K562 (cell line): Measurements from ENCODE around the gene APOBEC3A. TPM values are rescaled to one million over a fixed set of nuclear protein-coding genes. Genes with fewer than 3 reads are reported as not detected.

Experiments used
- ATAC-seq: fragments of 200-7000 bp; cut with Tn5 transposase; 3 replicates; pipeline ENCODE4 v1.9.1; 2020; ENCODE audit warnings: moderate library complexity
- BruUV-seq: library from RNA; stranded (reverse); fragments of 400-500 nt; replicated peaks from 2 replicates; lab custom pipeline; 2021; lab: Mats Ljungman, UMichigan
- CTCF ChIA-PET: fragments of 300-600 bp; formaldehyde crosslinking; extraction: SDS; loops from one replicate; lab custom pipeline; 2021; ENCODE audit warnings: low intra/inter-chr PET ratio; lab: Yijun Ruan, JAX
- POLR2A ChIA-PET: fragments of 300-600, 350-650 bp; sonication (Branson Sonifier 250); formaldehyde crosslinking; extraction: SDS; loops from one replicate; lab custom pipeline; 2021; ENCODE audit warnings: antibody characterized with exemption, inconsistent platforms; lab: Yijun Ruan, JAX
- DNase-seq, 4 experiments: peaks; one replicate each; pipeline versions ENCODE4 v3.0.0 to v3.0.0-alpha.2; 2011 to 2018; ENCODE audit warnings: low spot score in 3 of 4, mixed read lengths in 3 of 4; ENCODE audit errors: extremely low read depth in 1 of 4
- FAIRE-seq: peaks from 2 replicates; lab custom pipeline; 2011; peaks lifted over from hg19 to GRCh38; lab: Jason Lieb, UNC
- H2AFZ ChIP-seq: 2 replicates; pipeline ENCODE4 v1.6.0; 2011; ENCODE audit warnings: low read depth, low read length, control low read depth, inconsistent platforms
- H3K27ac ChIP-seq: fragments of 200-600 bp; 3 replicates; pipeline ENCODE4 v1.8.0; 2011; ENCODE audit warnings: low read depth, mild to moderate bottlenecking, control low read depth, inconsistent platforms, low read length, moderate library complexity, mixed read lengths; ENCODE audit errors: extremely low read depth
- H3K27me3 ChIP-seq, 2 experiments: fragments of 300-600 bp in 1 of 2; 2 replicates in 1 of 2; 3 replicates in 1 of 2; pipeline versions ENCODE4 v1.6.0 to v1.8.0; 2011; ENCODE audit warnings: inconsistent platforms in 2 of 2, low read length in 2 of 2, mild to moderate bottlenecking in 1 of 2, mixed read lengths in 1 of 2, moderate library complexity in 1 of 2; ENCODE audit not compliant: control insufficient read depth in 2 of 2, insufficient read depth in 2 of 2
- H3K36me3 ChIP-seq: fragments of 300-600 bp; 3 replicates; pipeline ENCODE4 v1.8.0; 2011; ENCODE audit warnings: mild to moderate bottlenecking, low read length, inconsistent platforms; ENCODE audit not compliant: control insufficient read depth, insufficient read depth
- H3K4me1 ChIP-seq, 2 experiments: fragments of 200-600 bp in 1 of 2; replicated peaks in 1 of 2; 2 replicates in 1 of 2; 3 replicates in 1 of 2; pipeline versions ENCODE4 v1.5.1 to v1.8.0; 2011; ENCODE audit warnings: inconsistent platforms in 2 of 2, low read length in 2 of 2, mild to moderate bottlenecking in 1 of 2, mixed read lengths in 1 of 2, moderate library complexity in 1 of 2; ENCODE audit not compliant: control insufficient read depth in 2 of 2, insufficient read depth in 2 of 2
- H3K4me2 ChIP-seq: 2 replicates; pipeline ENCODE4 v1.6.1; 2011; ENCODE audit warnings: low read length, control low read depth, inconsistent platforms, mixed read lengths; ENCODE audit not compliant: insufficient read depth
- H3K4me3 ChIP-seq: fragments of 200-600 bp; sonication (generic), shearing (Covaris generic); 2 replicates; pipeline ENCODE4 v1.5.1; 2016; ENCODE audit warnings: control low read depth, inconsistent platforms
- H3K79me2 ChIP-seq: fragments of 200-600 bp; 3 replicates; pipeline ENCODE4 v1.8.0; 2011; ENCODE audit warnings: low read length, inconsistent platforms; ENCODE audit not compliant: control insufficient read depth, insufficient read depth
- H3K9ac ChIP-seq, 2 experiments: 2 replicates each; pipeline versions ENCODE4 v1.6.0 to v1.6.1; 2011; ENCODE audit warnings: low read depth in 2 of 2, low read length in 2 of 2, control low read depth in 1 of 2, inconsistent platforms in 1 of 2, mild to moderate bottlenecking in 1 of 2, mixed read lengths in 1 of 2; ENCODE audit not compliant: insufficient read depth in 1 of 2
- H3K9me1 ChIP-seq: one replicate; pipeline ENCODE4 v1.6.0; 2011; ENCODE audit warnings: inconsistent platforms, mild to moderate bottlenecking, low read length, moderate library complexity; ENCODE audit not compliant: control insufficient read depth, insufficient read depth
- H3K9me3 ChIP-seq: replicated peaks from 2 replicates; pipeline ENCODE4 v1.5.1; 2011; ENCODE audit warnings: low read depth, low read length, inconsistent platforms; ENCODE audit not compliant: control insufficient read depth, insufficient read depth
- H4K20me1 ChIP-seq: replicated peaks from 2 replicates; pipeline ENCODE4 v1.6.1; 2011; ENCODE audit warnings: low read length, inconsistent platforms, mixed read lengths; ENCODE audit not compliant: control insufficient read depth, insufficient read depth
- ADNP ChIP-seq: fragments of 200-800 bp; sonication (Bioruptor generic); IDR thresholded peaks from 2 replicates; pipeline ENCODE4 v1.6.1; 2016; ENCODE audit warnings: missing genetic modification characterization, missing compliant biosample characterization
- CBX3 ChIP-seq, 2 experiments: IDR thresholded peaks; 1 replicate in 1 of 2; 2 replicates in 1 of 2; pipeline ENCODE4 v1.6.1; 2012; ENCODE audit warnings: inconsistent platforms in 2 of 2, low read length in 2 of 2, borderline replicate concordance in 1 of 2, control low read depth in 1 of 2
- ELK3 ChIP-seq: fragments of 450-650 bp; formaldehyde crosslinking; IDR thresholded peaks from 2 replicates; pipeline ENCODE4 v1.4.0; 2020; ENCODE audit warnings: mild to moderate bottlenecking
- GMEB1 ChIP-seq: fragments of 250-450 bp; sonication (Bioruptor Pico); IDR thresholded peaks from 2 replicates; pipeline ENCODE4 v1.4.0; 2020; ENCODE audit warnings: mild to moderate bottlenecking
- HINFP ChIP-seq: fragments of 450-650 bp; conservative IDR thresholded peaks from 2 replicates; pipeline ENCODE4 v1.6.1; 2016; ENCODE audit warnings: missing genetic modification characterization, low read depth, mild to moderate bottlenecking, control low read depth, missing compliant biosample characterization
- HNRNPK ChIP-seq: fragments of 200-400 bp; formaldehyde crosslinking; IDR thresholded peaks from one replicate; pipeline ENCODE4 v1.6.1; 2018; ENCODE audit warnings: mild to moderate bottlenecking, low read depth, low read length; ENCODE audit not compliant: poor library complexity, severe bottlenecking
- IRF1 ChIP-seq: sonication (generic); formaldehyde crosslinking; IDR thresholded peaks from 2 replicates; pipeline ENCODE4 v1.8.0; 2022; ENCODE audit warnings: missing genetic modification reagents, mild to moderate bottlenecking, borderline replicate concordance
- RAD21 ChIP-seq, 2 experiments: fragments of 250-450 bp in 1 of 2; fragments of 450-650 bp in 1 of 2; sonication (Bioruptor Pico) in 1 of 2; formaldehyde crosslinking in 1 of 2; IDR thresholded peaks in 1 of 2; conservative IDR thresholded peaks in 1 of 2; 2 replicates each; pipeline versions ENCODE4 v1.4.0 to v1.8.0; 2020 to 2022; ENCODE audit warnings: mild to moderate bottlenecking in 2 of 2, moderate library complexity in 1 of 2
- RFX7 ChIP-seq: fragments of 250-450 bp; sonication (Bioruptor Pico); IDR thresholded peaks from 2 replicates; pipeline ENCODE4 v1.5.1; 2021; ENCODE audit warnings: mild to moderate bottlenecking
- SIN3A ChIP-seq, 2 experiments: fragments of 150-350 bp in 1 of 2; IDR thresholded peaks; 2 replicates each; pipeline ENCODE4 v1.6.1; 2011 to 2016; ENCODE audit warnings: borderline replicate concordance in 2 of 2, low read depth in 2 of 2, low read length in 2 of 2, mild to moderate bottlenecking in 2 of 2, moderate library complexity in 2 of 2; ENCODE audit not compliant: control insufficient read depth in 1 of 2
- TBL1XR1 ChIP-seq, 2 experiments: IDR thresholded peaks; 2 replicates each; pipeline ENCODE4 v1.6.1; 2012; ENCODE audit warnings: improper control_type of control experiment in 2 of 2, low read length in 2 of 2, mild to moderate bottlenecking in 1 of 2
- ZNF324 ChIP-seq: fragments of 250-450 bp; sonication (Bioruptor Pico); IDR thresholded peaks from 2 replicates; pipeline ENCODE4 v1.4.0; 2020; ENCODE audit warnings: mild to moderate bottlenecking
- ZNF583 ChIP-seq: fragments of 250-450 bp; sonication (Bioruptor Pico); IDR thresholded peaks from 2 replicates; pipeline ENCODE4 v1.4.0; 2020
- ZNF707 ChIP-seq: fragments of 250-450 bp; sonication (Bioruptor Pico); conservative IDR thresholded peaks from 2 replicates; pipeline ENCODE4 v1.8.0; 2022; ENCODE audit warnings: inconsistent platforms, mild to moderate bottlenecking, moderate library complexity
- WGBS: fragments of 100-300 bp; shearing (Covaris generic); methylation state at CpG from one replicate; pipeline ENCODE4 v1.1.6; 2016; ENCODE audit warnings: low coverage, mixed read lengths; ENCODE audit not compliant: insufficient coverage; ENCODE audit errors: missing lambda C conversion rate; 5-methylcytosine and 5-hydroxymethylcytosine counted together
- in situ Hi-C: fragments of 300-500 bp; cut with MboI; formaldehyde crosslinking; loops from 4 replicates; pipeline ENCODE4 v1.15.0; 2018; ENCODE audit warnings: inconsistent platforms, mixed read lengths
- intact Hi-C: fragments of 100-400 bp; cut with micrococcal nuclease; formaldehyde crosslinking; loops from 2 replicates; pipeline ENCODE4 v1.14.2; 2022
- polyA plus RNA-seq, 8 experiments: library from polyadenylated mRNA; depleted of rRNA in 4 of 8; stranded (reverse) in 5 of 8; unstranded in 3 of 8; fragments of >200 nt; fragmentation: Nextera tagmentation in 2 of 8; fragmentation: Illumina TruSeq in 1 of 8; extraction: Ambion mirVana in 2 of 8; extraction: Trizol in 1 of 8; gene quantifications; 2 replicates each; pipeline versions ENCODE4 v1.2.1 to v1.2.3, GENCODE V29; 2011 to 2014; ENCODE audit warnings: inconsistent platforms in 1 of 8, missing spikeins in 1 of 8
- total RNA-seq, 7 experiments: library from RNA; depleted of rRNA in 6 of 7; stranded (reverse); fragments of >200 nt in 6 of 7; fragmentation: Illumina TruSeq in 2 of 7; extraction: Trizol in 2 of 7; gene quantifications; 2 replicates each; pipeline versions ENCODE4 v1.2.1 to v1.2.3, GENCODE V29; 2011 to 2021; ENCODE audit warnings: low replicate concordance in 1 of 7

APOBEC3A gene
- total and polyA plus RNA-seq, 9 of the 15 experiments (the other 6 are each of a cell fraction or from before 2014, with no cell fraction given): 0.04 TPM; not detected in 8

- TF ChIP-seq RFX7 (CRISPR knock-in tag) (no peak), GMEB1 (CRISPR knock-in tag) (no peak), ZNF707 (no peak)
Measured at GRCh38 chr22:38946771-38947170, 10.6 kb upstream of the APOBEC3A start (continued).

GRCh38 chr22:38947321-38948140, 9.9 kb upstream of the APOBEC3A start:
- Histone ChIP-seq H3K4me2 (no peak overlapping the region), H3K4me3 (no peak overlapping the region), H3K9me1 (no peaks in the 10 kb centered on the region), H3K4me1 (peaks cover 5 to 14% of the 10 kb centered on the region in 2 experiments; a peak in 4 of 5 replicates), H3K27me3 (peaks cover 15 to 42% of the 10 kb centered on the region in 2 experiments), H3K27ac (no peak overlapping the region), H3K36me3 (no peaks in the 10 kb centered on the region), H3K9me3 (no peaks in the 10 kb centered on the region), H3K9ac (no peak overlapping the region), H4K20me1 (0 out of 2 replicates have a peak, but pooled peaks cover 4% of the 10 kb centered on the region), H2AFZ (no peak overlapping the region), H3K79me2 (no peaks in the 10 kb centered on the region)
- ChIA-PET POLR2A (no interaction called here), CTCF (no interaction called here)
- no peak for FAIRE-seq
- intact Hi-C loops (no loop called here), in situ Hi-C loops (no loop called here)
- BruUV-seq: no TSS peak
- WGBS: 2% methylated on average over 13 of the region's 14 CpGs
- no peak for DNase-seq
- no peak for ATAC-seq
- TF ChIP-seq ZNF324 (no peak), CBX3 (IDR thresholded peaks at IDR 0.05; ENCODE audit: borderline replicate concordance in 1 of 2, low read length in 2 of 2) (no peak), ZNF583 (CRISPR knock-in tag) (no peak), HNRNPK (no peak), RAD21 (CRISPR knock-in tag; conservative IDR thresholded peaks at IDR 0.05 in 1 of 2, IDR thresholded peaks at IDR 0.05 in 1 of 2) (no peak), TBL1XR1 (IDR thresholded peaks at IDR 0.05; ENCODE audit: low read length in 2 of 2) (no peak), IRF1 (no peak), SIN3A (IDR thresholded peaks at IDR 0.05; ENCODE audit: borderline replicate concordance in 2 of 2, control insufficient read depth in 1 of 2, low read depth in 2 of 2, low read length in 2 of 2) (no peak), ADNP (tag) (no peak), HINFP (no peak), ELK3 (no peak)
